ENCODE results near the gene DCC.
A peak's percentile ranks its signal among the peaks of the same experiment; 100 is the strongest.

The DCC gene

DNA sequence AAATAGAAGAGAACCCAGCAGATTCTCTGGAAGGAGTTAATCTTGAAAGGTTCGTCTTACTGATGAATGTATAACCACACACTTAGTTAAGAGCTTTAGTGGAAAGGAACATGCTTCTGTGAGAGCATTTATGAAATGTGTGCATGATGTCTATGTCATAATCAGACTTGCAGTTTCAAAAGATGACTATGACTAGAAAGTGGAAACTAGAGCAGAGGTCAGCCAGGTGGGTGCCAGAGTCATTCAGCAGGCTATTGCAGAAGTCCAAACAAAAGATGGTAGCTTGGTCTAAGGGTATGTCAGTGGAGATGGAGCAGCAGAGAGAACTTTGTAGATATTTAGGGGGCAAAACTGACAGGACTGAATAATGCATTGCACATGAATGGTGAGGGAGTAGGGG, 825.8 kb downstream of the DCC start:
- TF ChIP-seq, protein P1, sequence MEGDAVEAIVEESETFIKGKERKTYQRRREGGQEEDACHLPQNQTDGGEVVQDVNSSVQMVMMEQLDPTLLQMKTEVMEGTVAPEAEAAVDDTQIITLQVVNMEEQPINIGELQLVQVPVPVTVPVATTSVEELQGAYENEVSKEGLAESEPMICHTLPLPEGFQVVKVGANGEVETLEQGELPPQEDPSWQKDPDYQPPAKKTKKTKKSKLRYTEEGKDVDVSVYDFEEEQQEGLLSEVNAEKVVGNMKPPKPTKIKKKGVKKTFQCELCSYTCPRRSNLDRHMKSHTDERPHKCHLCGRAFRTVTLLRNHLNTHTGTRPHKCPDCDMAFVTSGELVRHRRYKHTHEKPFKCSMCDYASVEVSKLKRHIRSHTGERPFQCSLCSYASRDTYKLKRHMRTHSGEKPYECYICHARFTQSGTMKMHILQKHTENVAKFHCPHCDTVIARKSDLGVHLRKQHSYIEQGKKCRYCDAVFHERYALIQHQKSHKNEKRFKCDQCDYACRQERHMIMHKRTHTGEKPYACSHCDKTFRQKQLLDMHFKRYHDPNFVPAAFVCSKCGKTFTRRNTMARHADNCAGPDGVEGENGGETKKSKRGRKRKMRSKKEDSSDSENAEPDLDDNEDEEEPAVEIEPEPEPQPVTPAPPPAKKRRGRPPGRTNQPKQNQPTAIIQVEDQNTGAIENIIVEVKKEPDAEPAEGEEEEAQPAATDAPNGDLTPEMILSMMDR (IDR thresholded peaks at IDR 0.05; ENCODE audit: insufficient read depth, low read depth, low read length, missing control alignments) = no peak
- no peak overlapping the region for H3K4me3 ChIP-seq (ENCODE audit: low read depth, low read length)
- peak; percentile 65 for DNase-seq (ENCODE audit: low read depth)

DNA sequence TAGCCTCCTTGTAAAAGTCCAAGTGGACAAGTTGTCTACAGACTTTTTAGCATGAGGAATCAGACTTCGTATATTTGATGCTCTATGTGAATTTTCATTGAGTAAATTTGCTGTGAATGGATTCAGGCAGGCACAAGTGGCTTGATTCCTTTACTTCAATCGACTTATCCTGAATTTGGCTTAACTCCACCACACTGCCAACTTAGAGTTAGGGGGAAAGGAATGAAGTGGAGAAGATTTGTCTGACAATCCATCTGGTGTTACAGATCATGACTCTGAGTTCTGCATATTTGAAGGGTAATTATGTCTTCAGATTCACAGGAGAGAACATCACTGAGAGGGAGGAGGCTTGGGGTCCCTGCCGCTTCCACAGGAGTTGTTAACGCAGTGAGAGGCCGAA, 829.3 kb downstream of the DCC start:
- TF ChIP-seq, protein P1 (IDR thresholded peaks at IDR 0.05; ENCODE audit: insufficient read depth, low read depth, low read length, missing control alignments) = no peak
- H3K4me3 ChIP-seq (ENCODE audit: low read depth, low read length) = no peak overlapping the region
- DNase-seq (ENCODE audit: low read depth) = no peak

DNA sequence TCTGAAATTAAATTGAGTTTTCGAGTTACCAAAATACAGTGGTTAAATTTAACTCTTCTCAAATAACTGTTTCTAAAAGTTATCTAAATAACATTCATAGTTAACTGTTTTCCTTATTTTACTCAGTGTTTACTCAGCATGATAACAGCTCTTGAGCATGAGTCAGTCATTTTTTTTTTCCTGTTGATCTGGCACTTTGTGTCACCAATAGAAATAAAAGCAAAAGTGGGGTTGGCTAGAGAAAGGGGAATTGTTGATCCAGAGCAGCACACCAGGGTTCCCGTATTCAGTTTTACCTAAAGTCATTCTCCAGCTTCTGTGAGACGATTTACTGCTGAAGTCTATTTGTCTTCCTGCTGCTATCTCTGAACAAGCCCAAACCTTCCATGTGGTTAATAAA, 851.6 kb downstream of the DCC start:
- H3K4me3 ChIP-seq (ENCODE audit: low read depth, low read length) = no peak overlapping the region
- TF ChIP-seq, protein P1 (IDR thresholded peaks at IDR 0.05; ENCODE audit: insufficient read depth, low read depth, low read length, missing control alignments) = no peak
- DNase-seq (ENCODE audit: low read depth) = no peak

DNA sequence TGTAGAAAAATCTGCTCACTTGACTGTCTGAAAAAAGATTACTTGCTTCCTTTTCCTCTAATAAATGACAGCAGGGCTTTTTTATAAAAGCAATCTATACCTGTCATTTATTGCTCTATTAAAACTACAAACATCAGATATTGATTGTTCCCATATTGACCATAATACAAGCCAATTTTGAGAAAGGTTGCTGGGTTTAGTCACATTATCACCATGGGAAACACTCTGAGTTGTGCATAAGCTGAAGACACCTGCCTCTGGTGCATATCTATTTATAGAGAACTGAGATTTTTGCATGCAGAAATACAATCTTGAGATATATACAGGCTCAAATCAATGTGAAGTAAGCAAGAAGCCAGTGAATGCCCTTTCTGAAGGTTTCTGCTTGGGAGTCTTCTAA, 853.9 kb downstream of the DCC start:
- TF ChIP-seq, protein P1 (IDR thresholded peaks at IDR 0.05; ENCODE audit: insufficient read depth, low read depth, low read length, missing control alignments) = no peak
- DNase-seq (ENCODE audit: low read depth) = no peak
- no peak overlapping the region for H3K4me3 ChIP-seq (ENCODE audit: low read depth, low read length)

DNA sequence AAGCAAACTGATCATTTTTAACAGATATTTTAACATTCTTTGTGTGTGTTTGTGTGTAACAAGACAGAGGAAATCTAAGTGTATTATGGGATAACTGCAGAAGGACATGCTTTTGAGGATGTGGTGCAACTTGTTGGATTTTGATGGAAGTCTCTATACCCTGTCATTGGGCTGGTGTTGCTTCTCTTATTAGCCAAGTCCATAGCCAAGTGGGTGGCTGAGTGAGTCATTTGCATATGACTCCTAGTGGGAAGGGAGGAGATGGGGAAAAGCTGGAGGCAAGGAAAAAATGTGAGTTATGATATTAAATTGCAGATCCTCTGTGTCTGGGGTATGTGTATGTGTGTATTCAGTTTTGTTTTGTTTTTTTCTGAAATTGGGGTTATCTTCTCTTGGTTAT, 879.9 kb downstream of the DCC start:
- TF ChIP-seq, protein P1 (IDR thresholded peaks at IDR 0.05; ENCODE audit: insufficient read depth, low read depth, low read length, missing control alignments) = no peak
- H3K4me3 ChIP-seq (ENCODE audit: low read depth, low read length) = no peak overlapping the region

DNA sequence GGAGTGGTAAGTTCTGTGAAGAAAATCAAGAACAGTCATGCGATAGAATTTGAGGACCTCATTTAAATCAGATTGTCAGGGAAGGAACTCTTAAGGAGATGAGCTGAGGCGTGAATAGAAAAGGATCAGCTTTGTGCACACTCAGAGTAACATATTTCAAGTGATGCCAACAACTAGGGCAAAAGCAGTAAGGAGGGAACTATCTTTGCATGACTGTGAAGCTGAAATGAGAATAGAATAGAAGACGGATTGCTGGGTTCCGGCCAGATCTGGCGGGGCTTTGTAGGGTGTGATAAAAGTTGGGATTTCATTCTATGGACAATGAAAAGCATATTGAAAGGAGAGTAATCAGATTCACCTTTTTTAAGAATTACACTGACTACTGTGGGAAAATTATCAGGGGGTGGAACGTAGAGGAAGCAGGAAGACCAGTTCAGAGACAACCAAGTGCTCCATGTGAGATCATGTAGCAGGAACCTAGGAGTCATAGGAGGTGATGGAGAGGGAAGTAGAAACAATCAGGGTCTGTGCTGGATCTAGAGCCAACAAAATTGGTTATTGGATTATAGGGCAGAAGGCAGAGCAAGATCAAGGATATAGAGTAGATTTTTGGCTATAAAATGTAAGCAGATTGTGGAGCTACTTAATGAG, 884.3 kb downstream of the DCC start:
- TF ChIP-seq, protein P1 (IDR thresholded peaks at IDR 0.05; ENCODE audit: insufficient read depth, low read depth, low read length, missing control alignments) = no peak

More for the DNA sequence above, 879.9 kb downstream of the DCC start:
- DNase-seq (ENCODE audit: low read depth) = no peak

More for the DNA sequence above, 884.3 kb downstream of the DCC start:
- H3K4me3 ChIP-seq (ENCODE audit: low read depth, low read length) = no peak overlapping the region
- DNase-seq (ENCODE audit: low read depth) = no peak

All from GM12865 (cell line).